K562 (cell line): Measurements from ENCODE around the gene TMEM163. TPM values are rescaled to one million over a fixed set of nuclear protein-coding genes. Genes with fewer than 3 reads are reported as not detected.

Experiments used
- ATAC-seq: fragments of 200-7000 bp; cut with Tn5 transposase; 3 replicates; pipeline ENCODE4 v1.9.1; 2020; ENCODE audit warnings: moderate library complexity
- BruUV-seq: library from RNA; stranded (reverse); fragments of 400-500 nt; replicated peaks from 2 replicates; lab custom pipeline; 2021; lab: Mats Ljungman, UMichigan
- CTCF ChIA-PET: fragments of 300-600 bp; formaldehyde crosslinking; extraction: SDS; loops from one replicate; lab custom pipeline; 2021; ENCODE audit warnings: low intra/inter-chr PET ratio; lab: Yijun Ruan, JAX
- POLR2A ChIA-PET: fragments of 300-600, 350-650 bp; sonication (Branson Sonifier 250); formaldehyde crosslinking; extraction: SDS; loops from one replicate; lab custom pipeline; 2021; ENCODE audit warnings: antibody characterized with exemption, inconsistent platforms; lab: Yijun Ruan, JAX
- DNase-seq, 4 experiments: peaks; one replicate each; pipeline versions ENCODE4 v3.0.0 to v3.0.0-alpha.2; 2011 to 2018; ENCODE audit warnings: low spot score in 3 of 4, mixed read lengths in 3 of 4; ENCODE audit errors: extremely low read depth in 1 of 4
- FAIRE-seq: peaks from 2 replicates; lab custom pipeline; 2011; peaks lifted over from hg19 to GRCh38; lab: Jason Lieb, UNC
- H2AFZ ChIP-seq: 2 replicates; pipeline ENCODE4 v1.6.0; 2011; ENCODE audit warnings: low read depth, low read length, control low read depth, inconsistent platforms
- H3K27ac ChIP-seq: fragments of 200-600 bp; 3 replicates; pipeline ENCODE4 v1.8.0; 2011; ENCODE audit warnings: low read depth, mild to moderate bottlenecking, control low read depth, inconsistent platforms, low read length, moderate library complexity, mixed read lengths; ENCODE audit errors: extremely low read depth
- H3K27me3 ChIP-seq, 2 experiments: fragments of 300-600 bp in 1 of 2; 2 replicates in 1 of 2; 3 replicates in 1 of 2; pipeline versions ENCODE4 v1.6.0 to v1.8.0; 2011; ENCODE audit warnings: inconsistent platforms in 2 of 2, low read length in 2 of 2, mild to moderate bottlenecking in 1 of 2, mixed read lengths in 1 of 2, moderate library complexity in 1 of 2; ENCODE audit not compliant: control insufficient read depth in 2 of 2, insufficient read depth in 2 of 2
- H3K36me3 ChIP-seq: fragments of 300-600 bp; 3 replicates; pipeline ENCODE4 v1.8.0; 2011; ENCODE audit warnings: mild to moderate bottlenecking, low read length, inconsistent platforms; ENCODE audit not compliant: control insufficient read depth, insufficient read depth
- H3K4me1 ChIP-seq, 2 experiments: fragments of 200-600 bp in 1 of 2; replicated peaks in 1 of 2; 2 replicates in 1 of 2; 3 replicates in 1 of 2; pipeline versions ENCODE4 v1.5.1 to v1.8.0; 2011; ENCODE audit warnings: inconsistent platforms in 2 of 2, low read length in 2 of 2, mild to moderate bottlenecking in 1 of 2, mixed read lengths in 1 of 2, moderate library complexity in 1 of 2; ENCODE audit not compliant: control insufficient read depth in 2 of 2, insufficient read depth in 2 of 2
- H3K4me2 ChIP-seq: 2 replicates; pipeline ENCODE4 v1.6.1; 2011; ENCODE audit warnings: low read length, control low read depth, inconsistent platforms, mixed read lengths; ENCODE audit not compliant: insufficient read depth
- H3K4me3 ChIP-seq: fragments of 200-600 bp; sonication (generic), shearing (Covaris generic); 2 replicates; pipeline ENCODE4 v1.5.1; 2016; ENCODE audit warnings: control low read depth, inconsistent platforms
- H3K79me2 ChIP-seq: fragments of 200-600 bp; 3 replicates; pipeline ENCODE4 v1.8.0; 2011; ENCODE audit warnings: low read length, inconsistent platforms; ENCODE audit not compliant: control insufficient read depth, insufficient read depth
- H3K9ac ChIP-seq, 2 experiments: 2 replicates each; pipeline versions ENCODE4 v1.6.0 to v1.6.1; 2011; ENCODE audit warnings: low read depth in 2 of 2, low read length in 2 of 2, control low read depth in 1 of 2, inconsistent platforms in 1 of 2, mild to moderate bottlenecking in 1 of 2, mixed read lengths in 1 of 2; ENCODE audit not compliant: insufficient read depth in 1 of 2
- H3K9me1 ChIP-seq: one replicate; pipeline ENCODE4 v1.6.0; 2011; ENCODE audit warnings: inconsistent platforms, mild to moderate bottlenecking, low read length, moderate library complexity; ENCODE audit not compliant: control insufficient read depth, insufficient read depth
- H3K9me3 ChIP-seq: replicated peaks from 2 replicates; pipeline ENCODE4 v1.5.1; 2011; ENCODE audit warnings: low read depth, low read length, inconsistent platforms; ENCODE audit not compliant: control insufficient read depth, insufficient read depth
- H4K20me1 ChIP-seq: replicated peaks from 2 replicates; pipeline ENCODE4 v1.6.1; 2011; ENCODE audit warnings: low read length, inconsistent platforms, mixed read lengths; ENCODE audit not compliant: control insufficient read depth, insufficient read depth
- ARHGAP35 ChIP-seq: fragments of 450-650 bp; IDR thresholded peaks from 2 replicates; pipeline ENCODE4 v1.6.1; 2018; ENCODE audit not compliant: partially characterized antibody
- KAT2B ChIP-seq: IDR thresholded peaks from one replicate; pipeline ENCODE4 v1.6.1; 2012; ENCODE audit warnings: low read depth, mild to moderate bottlenecking, control low read depth, inconsistent platforms, low read length, moderate library complexity
- PHTF2 ChIP-seq: fragments of 250-450 bp; sonication (Bioruptor Pico); IDR thresholded peaks from 2 replicates; pipeline ENCODE4 v1.5.0; 2021; ENCODE audit warnings: mild to moderate bottlenecking
- POLR2A ChIP-seq: fragments of 450-650 bp; conservative IDR thresholded peaks from 2 replicates; pipeline ENCODE4 v1.6.1; 2016
- RBM25 ChIP-seq: fragments of 200-400 bp; formaldehyde crosslinking; IDR thresholded peaks from 2 replicates; pipeline ENCODE4 v1.6.1; 2018; ENCODE audit warnings: low read length, low read depth, moderate library complexity; ENCODE audit not compliant: severe bottlenecking
- SREBF2 ChIP-seq: sonication (generic); formaldehyde crosslinking; IDR thresholded peaks from 2 replicates; pipeline ENCODE4 v1.4.0; 2020; ENCODE audit warnings: mild to moderate bottlenecking, missing genetic modification reagents
- ZBTB17 ChIP-seq: fragments of 450-650 bp; formaldehyde crosslinking; IDR thresholded peaks from 2 replicates; pipeline ENCODE4 v1.4.0; 2020; ENCODE audit warnings: mild to moderate bottlenecking
- ZKSCAN3 ChIP-seq: fragments of 250-450 bp; sonication (Bioruptor Pico); IDR thresholded peaks from 2 replicates; pipeline ENCODE4 v1.4.0; 2020
- ZZZ3 ChIP-seq: fragments of 450-650 bp; IDR thresholded peaks from 2 replicates; pipeline ENCODE4 v1.6.1; 2016; ENCODE audit warnings: antibody characterized with exemption, mild to moderate bottlenecking, moderate library complexity
- WGBS: fragments of 100-300 bp; shearing (Covaris generic); methylation state at CpG from one replicate; pipeline ENCODE4 v1.1.6; 2016; ENCODE audit warnings: low coverage, mixed read lengths; ENCODE audit not compliant: insufficient coverage; ENCODE audit errors: missing lambda C conversion rate; 5-methylcytosine and 5-hydroxymethylcytosine counted together
- in situ Hi-C: fragments of 300-500 bp; cut with MboI; formaldehyde crosslinking; loops from 4 replicates; pipeline ENCODE4 v1.15.0; 2018; ENCODE audit warnings: inconsistent platforms, mixed read lengths
- intact Hi-C: fragments of 100-400 bp; cut with micrococcal nuclease; formaldehyde crosslinking; loops from 2 replicates; pipeline ENCODE4 v1.14.2; 2022
- polyA plus RNA-seq, 8 experiments: library from polyadenylated mRNA; depleted of rRNA in 4 of 8; stranded (reverse) in 5 of 8; unstranded in 3 of 8; fragments of >200 nt; fragmentation: Nextera tagmentation in 2 of 8; fragmentation: Illumina TruSeq in 1 of 8; extraction: Ambion mirVana in 2 of 8; extraction: Trizol in 1 of 8; gene quantifications; 2 replicates each; pipeline versions ENCODE4 v1.2.1 to v1.2.3, GENCODE V29; 2011 to 2014; ENCODE audit warnings: inconsistent platforms in 1 of 8, missing spikeins in 1 of 8
- total RNA-seq, 7 experiments: library from RNA; depleted of rRNA in 6 of 7; stranded (reverse); fragments of >200 nt in 6 of 7; fragmentation: Illumina TruSeq in 2 of 7; extraction: Trizol in 2 of 7; gene quantifications; 2 replicates each; pipeline versions ENCODE4 v1.2.1 to v1.2.3, GENCODE V29; 2011 to 2021; ENCODE audit warnings: low replicate concordance in 1 of 7
- TF ChIP-seq, protein P1 (sequence below): fragments of 250-450 bp; sonication (Bioruptor Pico); IDR thresholded peaks from 2 replicates; pipeline ENCODE4 v1.8.0; 2022; ENCODE audit warnings: moderate library complexity, mild to moderate bottlenecking, inconsistent platforms
- TF ChIP-seq, protein P2 (sequence below), 3 experiments: IDR thresholded peaks in 2 of 3; conservative IDR thresholded peaks in 1 of 3; 2 replicates each; pipeline ENCODE4 v1.5.1; 2011 to 2012; ENCODE audit warnings: low read length in 3 of 3, mild to moderate bottlenecking in 3 of 3, control low read depth in 2 of 3, improper control_type of control experiment in 1 of 3, inconsistent platforms in 1 of 3, low read depth in 1 of 3, mixed read lengths in 1 of 3, moderate library complexity in 1 of 3; ENCODE audit not compliant: insufficient read depth in 2 of 3
- TF ChIP-seq, protein P3 (sequence below): fragments of 250-450 bp; sonication (Bioruptor Pico); IDR thresholded peaks from 2 replicates; pipeline ENCODE4 v1.8.0; 2022; ENCODE audit warnings: inconsistent platforms

The TMEM163 gene
- total and polyA plus RNA-seq, 9 of the 15 experiments (the other 6 are each of a cell fraction or from before 2014, with no cell fraction given): 0.04 to 0.68 (median 0.16) TPM; not detected in 3

DNA sequence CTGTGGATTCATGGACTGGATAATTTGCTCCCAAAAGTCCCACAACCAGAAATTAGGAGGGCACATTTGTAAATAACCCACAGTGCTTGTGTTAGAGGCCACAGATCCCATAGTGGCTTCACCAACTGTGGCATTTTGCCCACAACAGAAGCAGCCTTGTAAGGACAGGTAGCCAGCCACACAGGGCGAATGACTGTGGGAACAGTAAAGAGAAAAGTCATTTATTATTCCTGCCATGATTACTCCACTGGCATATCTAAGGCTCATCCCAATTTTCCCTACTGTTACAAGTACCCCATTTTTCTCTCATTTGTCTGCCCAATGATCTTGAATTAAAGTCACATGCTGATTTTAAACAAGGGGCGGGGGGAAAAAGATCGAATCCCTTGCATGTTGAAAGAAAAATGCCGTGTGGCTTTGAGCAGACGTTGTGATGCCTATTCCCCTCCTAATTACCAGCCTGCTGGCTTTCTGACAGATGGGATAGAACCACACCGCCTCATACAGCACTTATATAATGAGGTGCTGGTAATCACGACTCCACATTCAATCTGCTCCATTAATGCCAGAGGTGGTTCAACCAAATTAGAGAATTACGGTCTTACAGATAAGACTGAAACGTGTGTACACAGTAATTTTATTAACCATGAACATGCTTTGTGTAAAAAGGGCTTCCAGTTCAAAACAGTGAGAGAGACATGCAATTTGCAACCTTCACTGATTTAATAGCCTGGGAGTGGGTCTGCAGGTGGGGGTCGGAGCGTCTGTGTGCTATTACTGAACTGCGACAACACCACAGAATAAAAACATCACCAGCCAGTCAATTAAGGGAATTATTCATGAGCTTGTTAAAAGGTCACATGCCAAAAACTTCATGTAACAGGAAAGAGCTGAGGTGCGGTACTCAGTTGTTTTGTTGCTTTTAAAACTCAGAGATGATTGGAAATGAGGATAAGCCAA is 196.0 kb downstream of the TMEM163 start:
- peaks cover 3 to 20% of the 10 kb centered on the region in 2 experiments; a peak in 2 of 5 replicates for H3K27me3 ChIP-seq
- no peak overlapping the region for H3K9ac ChIP-seq
- TF ChIP-seq ZZZ3: no peak
- TF ChIP-seq POLR2A: no peak
- no peak for TF ChIP-seq KAT2B
- TF ChIP-seq, protein P1, sequence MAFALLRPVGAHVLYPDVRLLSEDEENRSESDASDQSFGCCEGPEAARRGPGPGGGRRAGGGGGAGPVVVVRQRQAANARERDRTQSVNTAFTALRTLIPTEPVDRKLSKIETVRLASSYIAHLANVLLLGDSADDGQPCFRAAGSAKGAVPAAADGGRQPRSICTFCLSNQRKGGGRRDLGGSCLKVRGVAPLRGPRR: no peak
- TF ChIP-seq, protein P2, sequence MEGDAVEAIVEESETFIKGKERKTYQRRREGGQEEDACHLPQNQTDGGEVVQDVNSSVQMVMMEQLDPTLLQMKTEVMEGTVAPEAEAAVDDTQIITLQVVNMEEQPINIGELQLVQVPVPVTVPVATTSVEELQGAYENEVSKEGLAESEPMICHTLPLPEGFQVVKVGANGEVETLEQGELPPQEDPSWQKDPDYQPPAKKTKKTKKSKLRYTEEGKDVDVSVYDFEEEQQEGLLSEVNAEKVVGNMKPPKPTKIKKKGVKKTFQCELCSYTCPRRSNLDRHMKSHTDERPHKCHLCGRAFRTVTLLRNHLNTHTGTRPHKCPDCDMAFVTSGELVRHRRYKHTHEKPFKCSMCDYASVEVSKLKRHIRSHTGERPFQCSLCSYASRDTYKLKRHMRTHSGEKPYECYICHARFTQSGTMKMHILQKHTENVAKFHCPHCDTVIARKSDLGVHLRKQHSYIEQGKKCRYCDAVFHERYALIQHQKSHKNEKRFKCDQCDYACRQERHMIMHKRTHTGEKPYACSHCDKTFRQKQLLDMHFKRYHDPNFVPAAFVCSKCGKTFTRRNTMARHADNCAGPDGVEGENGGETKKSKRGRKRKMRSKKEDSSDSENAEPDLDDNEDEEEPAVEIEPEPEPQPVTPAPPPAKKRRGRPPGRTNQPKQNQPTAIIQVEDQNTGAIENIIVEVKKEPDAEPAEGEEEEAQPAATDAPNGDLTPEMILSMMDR (IDR thresholded peaks at IDR 0.05 in 2 of 3, conservative IDR thresholded peaks at IDR 0.05 in 1 of 3; ENCODE audit: insufficient read depth in 2 of 3, low read depth in 1 of 3, low read length in 3 of 3): no peak
- no peak for TF ChIP-seq ZBTB17
- no peak for TF ChIP-seq SREBF2 (CRISPR knock-in tag)
- TF ChIP-seq, protein P3, sequence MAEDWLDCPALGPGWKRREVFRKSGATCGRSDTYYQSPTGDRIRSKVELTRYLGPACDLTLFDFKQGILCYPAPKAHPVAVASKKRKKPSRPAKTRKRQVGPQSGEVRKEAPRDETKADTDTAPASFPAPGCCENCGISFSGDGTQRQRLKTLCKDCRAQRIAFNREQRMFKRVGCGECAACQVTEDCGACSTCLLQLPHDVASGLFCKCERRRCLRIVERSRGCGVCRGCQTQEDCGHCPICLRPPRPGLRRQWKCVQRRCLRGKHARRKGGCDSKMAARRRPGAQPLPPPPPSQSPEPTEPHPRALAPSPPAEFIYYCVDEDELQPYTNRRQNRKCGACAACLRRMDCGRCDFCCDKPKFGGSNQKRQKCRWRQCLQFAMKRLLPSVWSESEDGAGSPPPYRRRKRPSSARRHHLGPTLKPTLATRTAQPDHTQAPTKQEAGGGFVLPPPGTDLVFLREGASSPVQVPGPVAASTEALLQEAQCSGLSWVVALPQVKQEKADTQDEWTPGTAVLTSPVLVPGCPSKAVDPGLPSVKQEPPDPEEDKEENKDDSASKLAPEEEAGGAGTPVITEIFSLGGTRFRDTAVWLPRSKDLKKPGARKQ (CRISPR knock-in tag): no peak
- no peak for TF ChIP-seq RBM25
- TF ChIP-seq ARHGAP35: no peak
- TF ChIP-seq ZKSCAN3 (CRISPR knock-in tag): no peak
- no peak for TF ChIP-seq PHTF2
- H3K4me2 ChIP-seq: no peak overlapping the region
- H3K36me3 ChIP-seq: no peaks in the 10 kb centered on the region
- H3K27ac ChIP-seq: no peak overlapping the region
- H3K4me1 ChIP-seq: no peaks in the 10 kb centered on the region
- no peaks in the 10 kb centered on the region for H3K79me2 ChIP-seq
- in situ Hi-C loops: no loop called here
- WGBS: 2% methylated on average over 13 of the region's 13 CpGs
- DNase-seq (no peak), FAIRE-seq (no peak), ATAC-seq (no peak)
- POLR2A ChIA-PET: interaction anchor here (0.6 kb wide), 1 partner anchor 273 kb away, joined by 4 read pairs; no protein-coding TSS in a partner anchor
- CTCF ChIA-PET: no interaction called here
- no peak overlapping the region for H3K4me3 ChIP-seq
- no peaks in the 10 kb centered on the region for H3K9me3 ChIP-seq
- intact Hi-C loops: no loop called here
- H3K9me1 ChIP-seq: no peaks in the 10 kb centered on the region
- no peak overlapping the region for H2AFZ ChIP-seq
- H4K20me1 ChIP-seq: no peaks in the 10 kb centered on the region; the same call in 1 of the 2 replicates
- no TSS peak for BruUV-seq
